Measurements from ENCODE around the gene JCAD. TPM values are rescaled to one million over a fixed set of nuclear protein-coding genes. Genes with fewer than 3 reads are reported as not detected.
A peak's percentile ranks its signal among the peaks of the same experiment; 100 is the strongest.
"Not testable (repeated sequence)": the region's sequence is repeated elsewhere in the genome, so short reads cannot be mapped to it uniquely, and the experiment has no call there.

JCAD gene
- total RNA-seq = 31.7 TPM
- long read RNA-seq, partial matches to known transcripts = 7 of 24 reads
- long read RNA-seq, other reads (novel, unspliced or antisense) = 17 of 24 reads

- peak; percentile 92 for DNase-seq (ENCODE audit: low spot score)
These were observed at the start of gene JCAD for GRCh38 chr10:30059209-30060107. Gene JCAD, minus strand, starts transcription at chr10:30059586. Its CDS starts 11,774 bp downstream, at chr10:30047812.

- DNase-seq (ENCODE audit: low spot score) = no peak
These were observed 47.6 kb upstream of the JCAD start for GRCh38 chr10:30106987-30107386.

GRCh38 chr10:30103595-30104320 is 44.4 kb upstream of the JCAD start:
- no peak for DNase-seq (ENCODE audit: low spot score)

GRCh38 chr10:30099706-30100105 is 40.3 kb upstream of the JCAD start:
- DNase-seq (ENCODE audit: low spot score) = not testable (repeated sequence)

GRCh38 chr10:30099101-30099500 is 39.7 kb upstream of the JCAD start:
- no peak for DNase-seq (ENCODE audit: low spot score)

- DNase-seq (ENCODE audit: low spot score) = no peak
These were observed 39.2 kb upstream of the JCAD start for GRCh38 chr10:30098629-30099028.

- no peak for DNase-seq (ENCODE audit: low spot score)
These were observed 37.2 kb upstream of the JCAD start for GRCh38 chr10:30096564-30096963.

- DNase-seq (ENCODE audit: low spot score) = no peak
These were observed 36.4 kb upstream of the JCAD start for GRCh38 chr10:30095631-30096422.

GRCh38 chr10:30094601-30095000 is 35.2 kb upstream of the JCAD start:
- DNase-seq (ENCODE audit: low spot score) = no peak

GRCh38 chr10:30093303-30093950 is 34.0 kb upstream of the JCAD start:
- no peak for DNase-seq (ENCODE audit: low spot score)

- no peak for DNase-seq (ENCODE audit: low spot score)
These were observed 32.9 kb upstream of the JCAD start for GRCh38 chr10:30092151-30092790.

GRCh38 chr10:30091136-30091535 is 31.8 kb upstream of the JCAD start:
- no peak for DNase-seq (ENCODE audit: low spot score)

GRCh38 chr10:30088178-30088577 is 28.8 kb upstream of the JCAD start:
- no peak for DNase-seq (ENCODE audit: low spot score)

GRCh38 chr10:30083934-30084333 is 24.5 kb upstream of the JCAD start:
- DNase-seq (ENCODE audit: low spot score) = no peak

GRCh38 chr10:30081182-30081581 is 21.8 kb upstream of the JCAD start:
- no peak for DNase-seq (ENCODE audit: low spot score)

GRCh38 chr10:30080161-30080560 is 20.8 kb upstream of the JCAD start:
- DNase-seq (ENCODE audit: low spot score) = no peak

- no peak for DNase-seq (ENCODE audit: low spot score)
These were observed 20.0 kb upstream of the JCAD start for GRCh38 chr10:30079408-30079807.

- DNase-seq (ENCODE audit: low spot score) = no peak
These were observed 16.1 kb upstream of the JCAD start for GRCh38 chr10:30075481-30075880.

GRCh38 chr10:30074933-30075332 is 15.5 kb upstream of the JCAD start:
- DNase-seq (ENCODE audit: low spot score) = no peak

- DNase-seq (ENCODE audit: low spot score) = no peak
These were observed 14.7 kb upstream of the JCAD start for GRCh38 chr10:30074090-30074489.

- DNase-seq (ENCODE audit: low spot score) = no peak
These were observed 14.3 kb upstream of the JCAD start for GRCh38 chr10:30073767-30074060.
